8988T (cell line): ENCODE results near the gene IPPK.

ENCODE experiments used
- DNase-seq: peaks from one replicate; pipeline ENCODE4 v3.0.0; 2011

Gene IPPK, protein sequence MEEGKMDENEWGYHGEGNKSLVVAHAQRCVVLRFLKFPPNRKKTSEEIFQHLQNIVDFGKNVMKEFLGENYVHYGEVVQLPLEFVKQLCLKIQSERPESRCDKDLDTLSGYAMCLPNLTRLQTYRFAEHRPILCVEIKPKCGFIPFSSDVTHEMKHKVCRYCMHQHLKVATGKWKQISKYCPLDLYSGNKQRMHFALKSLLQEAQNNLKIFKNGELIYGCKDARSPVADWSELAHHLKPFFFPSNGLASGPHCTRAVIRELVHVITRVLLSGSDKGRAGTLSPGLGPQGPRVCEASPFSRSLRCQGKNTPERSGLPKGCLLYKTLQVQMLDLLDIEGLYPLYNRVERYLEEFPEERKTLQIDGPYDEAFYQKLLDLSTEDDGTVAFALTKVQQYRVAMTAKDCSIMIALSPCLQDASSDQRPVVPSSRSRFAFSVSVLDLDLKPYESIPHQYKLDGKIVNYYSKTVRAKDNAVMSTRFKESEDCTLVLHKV

DNA sequence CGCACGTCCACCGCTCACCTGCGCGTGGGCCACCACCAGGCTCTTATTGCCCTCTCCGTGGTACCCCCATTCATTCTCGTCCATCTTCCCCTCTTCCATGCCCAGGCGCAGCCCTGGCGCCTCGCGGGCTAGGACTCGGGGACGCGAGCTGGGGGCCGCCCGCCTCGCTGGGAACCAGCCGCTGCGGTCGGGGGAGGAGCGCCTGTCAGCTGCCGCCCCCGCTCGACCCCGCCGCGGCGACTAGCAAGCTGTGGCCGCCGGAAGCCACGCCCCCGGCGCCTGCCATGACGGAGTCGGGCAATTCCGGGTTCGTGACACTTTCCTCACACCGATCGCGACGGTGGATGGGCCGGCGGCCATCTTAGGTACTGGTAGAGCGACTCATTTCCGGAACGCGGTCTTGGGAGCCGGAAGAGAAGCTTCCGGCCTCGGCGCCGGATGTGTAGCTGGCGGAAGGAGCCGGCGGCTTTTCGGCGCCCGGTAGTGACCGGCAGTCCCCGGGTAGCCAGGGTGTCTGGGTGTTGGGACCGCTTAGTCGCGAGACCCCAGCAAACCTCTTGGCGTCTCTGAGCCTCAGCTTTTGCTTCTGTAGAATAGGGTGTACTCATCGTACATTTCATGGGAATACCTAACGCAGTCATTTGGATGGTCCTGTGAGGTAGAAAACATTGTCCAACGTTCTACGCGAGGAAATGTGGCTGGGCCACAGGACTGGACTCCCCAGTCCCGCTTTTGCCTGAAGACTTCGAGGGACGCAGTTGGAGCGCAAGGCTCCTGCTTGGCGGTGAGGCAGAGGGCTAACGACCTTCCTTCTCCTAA is at the start of gene IPPK:
IPPK (minus strand) TSS at position 242 of the 819 bp plus-strand sequence; CDS start at position 99, 143 bp downstream.
- DNase-seq, result peak; percentile 96

DNA sequence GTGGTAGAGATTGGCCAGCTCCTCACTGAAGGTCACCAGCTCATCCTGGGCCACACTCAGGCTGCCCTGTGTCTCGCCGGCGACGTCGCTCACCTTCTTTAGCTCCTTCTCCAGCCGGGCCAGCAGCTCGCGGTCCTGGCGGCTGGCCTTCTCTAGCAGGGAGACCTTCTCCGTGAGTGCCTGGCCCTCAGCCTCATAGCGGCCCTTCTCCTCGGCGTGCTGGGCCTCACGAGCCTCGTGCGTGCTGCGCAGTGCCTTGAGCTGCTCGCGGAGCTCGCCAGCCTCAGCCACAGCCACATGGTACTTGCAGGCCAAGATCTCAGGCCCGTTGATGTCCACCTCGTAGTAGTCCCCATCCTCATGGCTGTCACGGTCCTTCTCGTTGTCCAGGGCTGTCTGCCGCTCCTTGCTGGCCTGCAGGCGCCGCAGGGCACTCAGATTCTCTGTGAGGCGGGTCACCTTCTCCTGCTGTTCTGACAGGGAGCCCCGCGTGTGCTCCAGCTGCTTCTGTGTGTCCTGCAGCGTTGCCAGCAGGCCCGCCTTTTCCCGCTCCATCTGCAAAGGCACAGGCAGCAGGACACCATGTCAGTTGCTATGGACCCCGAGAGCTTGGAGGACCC is 49.2 kb upstream of the IPPK start:
- no peak for DNase-seq

GRCh38 chr9:92718086-92719001 is 48.4 kb upstream of the IPPK start:
- no peak for DNase-seq

DNA sequence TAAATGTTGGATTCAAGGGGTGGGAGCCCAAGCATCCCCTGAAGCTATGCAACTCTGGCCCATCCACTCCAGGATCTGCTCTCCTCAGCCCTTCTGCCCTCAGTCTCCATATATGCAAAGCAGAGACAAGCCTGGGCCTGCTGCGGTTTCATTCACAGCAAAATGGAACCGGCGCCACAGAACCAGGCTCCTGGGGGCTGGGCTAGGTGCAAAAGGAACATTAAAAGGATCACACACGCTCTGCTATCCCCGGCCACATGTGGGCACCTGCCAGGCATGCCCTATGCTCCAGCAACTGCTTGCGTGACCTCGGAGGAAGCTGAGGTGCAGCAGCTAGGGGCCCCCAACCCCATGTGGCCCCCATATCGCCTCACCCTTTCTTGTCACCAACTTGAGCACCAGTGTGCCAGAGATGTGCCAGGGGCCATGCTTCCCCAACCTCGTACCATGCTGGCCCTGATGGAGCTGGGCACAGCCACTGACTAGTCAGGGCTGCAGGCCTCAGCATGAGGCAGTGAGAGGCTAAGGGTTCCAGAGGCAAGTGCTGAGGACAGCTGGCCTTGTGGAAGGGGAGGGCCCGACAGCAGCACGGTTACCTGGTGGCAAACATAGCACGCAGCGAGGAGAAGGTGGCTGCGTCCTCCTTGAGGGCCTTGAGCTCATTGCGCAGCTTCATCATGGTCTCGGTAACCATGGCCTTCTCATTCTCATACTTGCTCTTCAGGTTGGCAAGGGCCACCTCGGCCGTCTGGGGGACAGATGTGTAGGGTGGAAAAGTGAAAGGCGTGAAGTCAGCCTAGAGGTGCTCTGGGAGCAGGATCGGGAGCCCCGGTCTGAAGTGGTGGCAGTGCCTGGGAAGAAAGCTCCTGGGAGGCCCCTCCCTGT is 47.5 kb upstream of the IPPK start:
- DNase-seq, result no peak

GRCh38 chr9:92716557-92716956 is 46.6 kb upstream of the IPPK start:
- DNase-seq, result peak; percentile 94

- peak; percentile 17 for DNase-seq
Measured at GRCh38 chr9:92715488-92716231, 45.7 kb upstream of the IPPK start.

GRCh38 chr9:92714787-92715487 is 45.0 kb upstream of the IPPK start:
- peak; percentile 4 for DNase-seq

GRCh38 chr9:92714016-92714415 is 44.1 kb upstream of the IPPK start:
- no peak for DNase-seq

GRCh38 chr9:92713528-92713927 is 43.6 kb upstream of the IPPK start:
- DNase-seq, result peak; percentile 7

- peak; percentile 10 for DNase-seq
Measured at GRCh38 chr9:92712767-92713166, 42.8 kb upstream of the IPPK start.

- DNase-seq, result no peak
Measured at GRCh38 chr9:92711844-92712243, 41.9 kb upstream of the IPPK start.

DNA sequence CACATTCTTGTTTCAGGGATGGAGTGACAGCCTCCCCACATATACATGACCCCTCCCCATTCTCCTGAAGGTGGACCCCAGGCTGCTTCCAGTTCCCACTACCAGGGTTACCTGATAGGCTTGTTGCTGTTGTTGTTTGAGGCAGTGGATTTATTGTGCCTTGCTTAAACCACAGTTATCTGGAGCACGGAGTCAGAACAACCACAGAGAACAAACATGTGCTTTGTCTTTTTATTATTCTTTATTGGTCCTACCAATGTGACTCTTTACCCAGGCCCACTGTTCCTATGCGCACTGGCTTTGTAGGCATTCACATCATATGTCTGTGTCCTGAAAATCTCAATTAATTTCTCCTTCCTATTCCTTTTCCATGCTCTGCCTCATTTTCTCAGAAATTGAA is 41.2 kb upstream of the IPPK start:
- DNase-seq, result no peak

DNA sequence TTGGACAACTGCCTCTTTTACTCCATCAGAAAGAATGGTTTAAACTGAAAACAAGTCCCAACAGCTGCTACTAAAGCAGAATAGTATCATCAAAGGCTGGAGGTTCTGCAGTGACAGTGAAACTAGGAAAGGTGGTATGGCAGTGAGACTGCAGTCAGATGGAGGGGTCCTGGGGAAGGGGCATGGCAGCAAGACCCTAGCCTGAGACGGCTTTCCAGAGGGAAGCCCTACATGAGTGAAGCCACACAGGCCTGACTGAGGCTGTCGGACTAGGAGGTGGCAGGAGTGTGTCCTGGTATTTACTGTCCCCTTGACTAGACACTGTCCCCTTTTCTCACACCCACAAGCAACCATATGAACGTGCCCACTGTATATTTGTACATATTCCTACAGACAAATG is 40.4 kb upstream of the IPPK start:
- no peak for DNase-seq

DNA sequence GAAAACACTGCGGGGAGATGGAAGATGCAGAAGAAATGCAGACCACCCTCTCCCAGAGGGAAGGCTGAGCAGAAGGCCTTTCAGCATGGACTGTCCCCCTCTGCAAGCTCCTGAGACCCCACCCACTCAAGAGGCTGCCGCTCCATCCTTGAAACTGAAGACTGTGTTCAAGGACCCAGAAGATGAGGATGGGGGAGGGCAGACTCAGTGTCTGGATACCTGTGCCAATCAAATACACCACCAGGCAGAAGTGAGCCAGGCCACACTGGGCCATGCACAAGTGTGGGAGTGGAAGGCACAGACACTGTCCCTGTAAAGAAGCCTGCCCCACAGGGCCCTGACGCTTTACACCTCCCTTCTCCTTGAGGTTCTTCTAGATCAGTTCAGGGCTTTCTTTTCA is 40.0 kb upstream of the IPPK start:
- no peak for DNase-seq

DNA sequence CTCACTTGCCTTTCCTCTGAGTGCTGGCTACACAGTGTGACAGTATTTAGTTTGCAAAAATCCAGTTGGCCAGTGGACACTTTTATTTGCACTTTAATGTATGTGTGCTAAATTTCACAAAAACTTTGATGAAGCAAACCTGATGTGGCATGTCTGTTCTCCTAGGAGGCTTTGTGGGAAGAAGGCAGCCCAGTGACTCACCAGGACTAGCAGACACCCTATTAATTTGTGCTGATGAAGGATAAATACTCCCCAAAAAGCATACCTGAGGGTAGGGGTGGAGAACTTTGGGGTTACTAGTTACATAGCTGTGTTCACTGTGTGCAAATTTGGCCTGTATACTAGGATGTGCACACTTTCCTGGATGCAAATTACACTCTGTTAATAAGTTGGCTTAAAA is 39.3 kb upstream of the IPPK start:
- DNase-seq, result no peak

- no peak for DNase-seq
Measured at GRCh38 chr9:92707530-92707929, 37.6 kb upstream of the IPPK start.

DNA sequence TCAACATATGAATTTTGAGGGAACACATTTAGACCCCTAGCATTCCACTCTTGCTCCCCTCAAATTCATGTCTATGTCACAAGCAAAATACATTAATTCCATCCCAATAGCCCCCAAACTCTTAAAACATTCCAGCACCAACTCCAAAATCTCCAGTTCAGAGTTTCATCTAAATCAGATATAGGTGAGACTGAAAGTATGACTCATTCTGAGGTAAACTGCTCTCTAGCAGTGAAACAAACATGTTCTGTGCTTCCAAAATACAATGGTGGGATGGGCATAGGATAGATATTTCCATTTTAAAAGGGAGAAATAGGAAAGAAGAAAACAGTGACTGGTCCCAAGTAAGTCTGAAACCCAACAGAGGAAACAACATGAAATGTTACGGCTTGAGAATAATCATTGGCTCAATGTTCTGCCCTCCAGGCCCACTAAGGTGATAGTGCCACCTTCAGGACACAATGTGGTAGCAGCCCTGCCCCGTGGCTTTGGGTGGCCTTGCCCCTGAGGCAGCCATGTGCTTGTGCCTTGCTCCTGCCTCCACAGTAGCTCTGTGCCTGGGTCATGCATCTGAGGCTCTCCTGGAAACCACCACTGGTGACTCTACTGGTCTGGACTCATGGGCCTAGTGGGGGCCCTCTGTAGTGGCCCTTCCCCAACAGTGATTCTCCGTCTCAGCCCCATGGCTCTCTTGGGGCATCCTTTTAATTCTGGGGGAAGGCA is 36.4 kb upstream of the IPPK start:
- DNase-seq, result peak; percentile 36

DNA sequence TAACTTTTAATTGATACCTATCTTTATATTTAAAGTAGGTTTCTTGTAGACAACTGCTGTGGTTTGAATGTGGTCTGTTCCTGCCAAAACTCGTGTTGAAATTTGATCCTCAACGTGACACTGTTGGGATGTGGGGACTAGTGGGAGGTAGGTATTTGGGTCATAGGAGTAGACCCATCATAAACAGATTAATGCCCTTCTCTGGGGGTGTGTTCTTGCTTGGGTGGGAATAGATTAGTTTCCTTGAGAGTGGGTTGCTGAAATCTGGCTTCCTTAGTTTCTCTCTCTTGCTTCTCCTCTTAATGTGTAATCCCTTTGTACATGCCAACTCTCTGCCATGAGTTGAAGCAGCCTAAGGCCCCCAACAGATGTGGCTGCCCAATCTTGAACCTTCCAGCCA is 34.6 kb upstream of the IPPK start:
- DNase-seq, result no peak

GRCh38 chr9:92696619-92697018 is 26.7 kb upstream of the IPPK start:
- no peak for DNase-seq
